GM23338 (cell line): ENCODE results near the gene ARHGAP28.

Experiments
- CTCF ChIP-seq, 2 experiments: fragments of 200-600 bp in 1 of 2; sonication (generic) in 1 of 2; conservative IDR thresholded peaks; 2 replicates each; pipeline versions ENCODE4 v1.5.1 to v1.6.1; 2016 to 2017; ENCODE audit warnings: antibody characterized with exemption in 2 of 2, low read depth in 2 of 2, mild to moderate bottlenecking in 2 of 2, moderate library complexity in 1 of 2
- EZH2 ChIP-seq: fragments of 200-600 bp; sonication (generic); IDR thresholded peaks from one replicate; pipeline ENCODE4 v1.8.0; 2017; ENCODE audit warnings: antibody characterized with exemption, mild to moderate bottlenecking, low read depth; ENCODE audit not compliant: unreplicated experiment
- EZH2phosphoT487 ChIP-seq: fragments of 200-600 bp; sonication (generic); IDR thresholded peaks from one replicate; pipeline ENCODE4 v1.8.1; 2018; ENCODE audit warnings: antibody characterized with exemption; ENCODE audit not compliant: unreplicated experiment
- JUNB ChIP-seq: IDR thresholded peaks from one replicate; pipeline ENCODE4 v1.6.1; 2016; ENCODE audit warnings: antibody characterized with exemption; ENCODE audit not compliant: unreplicated experiment
- NANOG ChIP-seq: IDR thresholded peaks from 2 replicates; pipeline ENCODE4 v1.6.1; 2016; ENCODE audit warnings: antibody characterized with exemption, borderline replicate concordance
- POLR2AphosphoS5 ChIP-seq: IDR thresholded peaks from 2 replicates; pipeline ENCODE4 v1.6.1; 2016; ENCODE audit warnings: antibody characterized with exemption, low read depth
- TF ChIP-seq, protein P1 (sequence below): IDR thresholded peaks from one replicate; pipeline ENCODE4 v1.6.1; 2018; ENCODE audit warnings: antibody characterized with exemption; ENCODE audit not compliant: unreplicated experiment
- TF ChIP-seq, protein P2 (sequence below): IDR thresholded peaks from 2 replicates; pipeline ENCODE4 v1.6.1; 2016; ENCODE audit warnings: antibody characterized with exemption

DNA sequence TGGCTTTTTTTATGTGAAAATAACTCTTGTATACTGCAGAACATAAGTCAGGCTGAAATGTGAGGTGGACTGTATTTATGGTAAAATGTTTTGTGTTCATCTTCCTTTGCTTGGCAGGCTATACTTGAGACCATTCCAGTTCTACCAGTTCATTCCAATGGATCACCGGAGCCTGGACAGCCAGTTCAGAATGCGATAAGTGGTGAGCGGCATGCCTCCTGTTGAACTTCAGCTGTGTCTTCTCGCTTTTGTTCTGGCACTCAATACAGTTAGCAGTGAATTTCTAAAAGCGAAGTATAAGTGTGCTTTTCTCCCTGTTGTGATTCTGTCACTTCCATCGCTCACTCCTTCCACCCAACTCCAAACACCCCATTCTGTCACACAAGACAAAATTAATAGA lies 138.5 kb downstream of the ARHGAP28 start:
- TF ChIP-seq CTCF (conservative IDR thresholded peaks at IDR 0.05; ENCODE audit: low read depth in 2 of 2) (no peak), POLR2AphosphoS5 (no peak), EZH2phosphoT487 (no peak), EZH2 (no peak), NANOG (no peak), JUNB (no peak)
- TF ChIP-seq, protein P1, sequence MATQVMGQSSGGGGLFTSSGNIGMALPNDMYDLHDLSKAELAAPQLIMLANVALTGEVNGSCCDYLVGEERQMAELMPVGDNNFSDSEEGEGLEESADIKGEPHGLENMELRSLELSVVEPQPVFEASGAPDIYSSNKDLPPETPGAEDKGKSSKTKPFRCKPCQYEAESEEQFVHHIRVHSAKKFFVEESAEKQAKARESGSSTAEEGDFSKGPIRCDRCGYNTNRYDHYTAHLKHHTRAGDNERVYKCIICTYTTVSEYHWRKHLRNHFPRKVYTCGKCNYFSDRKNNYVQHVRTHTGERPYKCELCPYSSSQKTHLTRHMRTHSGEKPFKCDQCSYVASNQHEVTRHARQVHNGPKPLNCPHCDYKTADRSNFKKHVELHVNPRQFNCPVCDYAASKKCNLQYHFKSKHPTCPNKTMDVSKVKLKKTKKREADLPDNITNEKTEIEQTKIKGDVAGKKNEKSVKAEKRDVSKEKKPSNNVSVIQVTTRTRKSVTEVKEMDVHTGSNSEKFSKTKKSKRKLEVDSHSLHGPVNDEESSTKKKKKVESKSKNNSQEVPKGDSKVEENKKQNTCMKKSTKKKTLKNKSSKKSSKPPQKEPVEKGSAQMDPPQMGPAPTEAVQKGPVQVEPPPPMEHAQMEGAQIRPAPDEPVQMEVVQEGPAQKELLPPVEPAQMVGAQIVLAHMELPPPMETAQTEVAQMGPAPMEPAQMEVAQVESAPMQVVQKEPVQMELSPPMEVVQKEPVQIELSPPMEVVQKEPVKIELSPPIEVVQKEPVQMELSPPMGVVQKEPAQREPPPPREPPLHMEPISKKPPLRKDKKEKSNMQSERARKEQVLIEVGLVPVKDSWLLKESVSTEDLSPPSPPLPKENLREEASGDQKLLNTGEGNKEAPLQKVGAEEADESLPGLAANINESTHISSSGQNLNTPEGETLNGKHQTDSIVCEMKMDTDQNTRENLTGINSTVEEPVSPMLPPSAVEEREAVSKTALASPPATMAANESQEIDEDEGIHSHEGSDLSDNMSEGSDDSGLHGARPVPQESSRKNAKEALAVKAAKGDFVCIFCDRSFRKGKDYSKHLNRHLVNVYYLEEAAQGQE: no peak
- TF ChIP-seq, protein P2, sequence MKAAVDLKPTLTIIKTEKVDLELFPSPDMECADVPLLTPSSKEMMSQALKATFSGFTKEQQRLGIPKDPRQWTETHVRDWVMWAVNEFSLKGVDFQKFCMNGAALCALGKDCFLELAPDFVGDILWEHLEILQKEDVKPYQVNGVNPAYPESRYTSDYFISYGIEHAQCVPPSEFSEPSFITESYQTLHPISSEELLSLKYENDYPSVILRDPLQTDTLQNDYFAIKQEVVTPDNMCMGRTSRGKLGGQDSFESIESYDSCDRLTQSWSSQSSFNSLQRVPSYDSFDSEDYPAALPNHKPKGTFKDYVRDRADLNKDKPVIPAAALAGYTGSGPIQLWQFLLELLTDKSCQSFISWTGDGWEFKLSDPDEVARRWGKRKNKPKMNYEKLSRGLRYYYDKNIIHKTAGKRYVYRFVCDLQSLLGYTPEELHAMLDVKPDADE: no peak
